Muscle of leg (tissue), 11 donors: ENCODE data around the gene IL23A. TPM values are rescaled to one million over a fixed set of nuclear protein-coding genes. Genes with fewer than 3 reads are reported as not detected.
A peak's percentile ranks its signal among the peaks of the same experiment; 100 is the strongest.
"Not testable (repeated sequence)": the region's sequence is repeated elsewhere in the genome, so short reads cannot be mapped to it uniquely, and the experiment has no call there.

Experiments used
- DNase-seq: peaks from one replicate; pipeline ENCODE4 v3.0.0; 2013
- H3K27ac ChIP-seq: one replicate; pipeline ENCODE4 v1.5.1; 2013; ENCODE audit warnings: mild to moderate bottlenecking, low read length, control low read depth
- H3K27me3 ChIP-seq: one replicate; pipeline ENCODE4 v1.6.1; 2013; ENCODE audit warnings: low read length; ENCODE audit not compliant: control insufficient read depth, insufficient read depth
- H3K36me3 ChIP-seq: one replicate; pipeline ENCODE4 v1.6.1; 2013; ENCODE audit warnings: low read length; ENCODE audit not compliant: control insufficient read depth, insufficient read depth
- H3K4me1 ChIP-seq: one replicate; pipeline ENCODE4 v1.6.1; 2013; ENCODE audit warnings: low read length; ENCODE audit not compliant: control insufficient read depth, insufficient read depth
- H3K4me3 ChIP-seq: one replicate; pipeline ENCODE4 v1.5.1; 2013; ENCODE audit warnings: low read length, control low read depth
- H3K9me3 ChIP-seq: replicated peaks from 2 replicates; pipeline ENCODE4 v1.6.1; 2013; ENCODE audit warnings: low read depth, low read length; ENCODE audit not compliant: control insufficient read depth
- WGBS: methylation state at CpG from one replicate; pipeline ENCODE4 v1.1.5; 2013; ENCODE audit warnings: missing lambda C conversion rate; ENCODE audit not compliant: insufficient coverage; 5-methylcytosine and 5-hydroxymethylcytosine counted together
- polyA plus RNA-seq, 8 donors: library from polyadenylated mRNA; unstranded; fragments of 120-200 nt; gene quantifications; one replicate each; pipeline versions ENCODE4 v1.2.1 to v1.2.3, GENCODE V29; 2013; ENCODE audit warnings: inconsistent platforms in 1 of 8, low replicate concordance in 1 of 8; ENCODE audit not compliant: insufficient read length in 8 of 8, insufficient read depth in 1 of 8
- total RNA-seq: library from RNA; stranded (reverse); fragments of 120-200 nt; gene quantifications from one replicate; pipeline ENCODE4 v1.2.4, GENCODE V29; 2013

IL23A gene
- total and polyA plus RNA-seq, 9 donors, result 0.18 to 0.74 (median 0.38) TPM

- DNase-seq, result no peak
- Histone ChIP-seq H3K4me3 (no peak overlapping the region), H3K9me3 (no peaks in the 10 kb centered on the region), H3K27me3 (no peaks in the 10 kb centered on the region), H3K4me1 (no peaks in the 10 kb centered on the region), H3K27ac (no peak overlapping the region), H3K36me3 (peaks cover 78% of the 10 kb centered on the region)
- WGBS, result 92% methylated on average over 2 of the region's 6 CpGs
These were observed 14.5 kb upstream of the IL23A start for GRCh38 chr12:56324206-56324605.

DNA sequence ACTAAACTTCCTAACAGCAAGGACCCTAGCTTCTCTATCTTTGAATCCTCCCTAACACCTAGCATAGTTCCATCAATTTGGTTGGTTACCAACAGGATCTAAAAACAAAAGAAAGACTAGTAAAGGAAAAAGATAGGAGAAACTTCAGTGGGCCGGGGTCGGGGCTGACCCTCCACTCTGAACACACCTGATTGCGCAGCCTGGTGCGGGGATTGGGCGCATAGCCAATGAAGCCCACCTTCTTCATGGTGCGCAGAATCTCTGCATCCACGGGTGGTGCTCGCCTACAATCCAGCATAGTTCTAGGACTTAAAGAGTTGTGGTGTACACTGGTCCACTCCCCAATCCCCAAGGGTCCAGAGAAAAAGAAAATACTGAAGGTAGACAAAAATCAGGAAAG lies 12.6 kb upstream of the IL23A start:
- Histone ChIP-seq H3K9me3 (no peaks in the 10 kb centered on the region), H3K36me3 (peaks cover 66% of the 10 kb centered on the region), H3K27me3 (no peaks in the 10 kb centered on the region), H3K4me3 (no peak overlapping the region), H3K27ac (no peak overlapping the region), H3K4me1 (no peaks in the 10 kb centered on the region)
- no peak for DNase-seq
- WGBS, result 97% methylated on average over 5 of the region's 8 CpGs

GRCh38 chr12:56326533-56326932 lies 12.2 kb upstream of the IL23A start:
- WGBS, result 92% methylated on average over 5 of the region's 6 CpGs
- H3K4me3 ChIP-seq, result no peak overlapping the region
- H3K27ac ChIP-seq, result no peak overlapping the region
- H3K27me3 ChIP-seq, result no peaks in the 10 kb centered on the region
- H3K9me3 ChIP-seq, result no peaks in the 10 kb centered on the region
- H3K4me1 ChIP-seq, result no peaks in the 10 kb centered on the region
- no peak for DNase-seq
- H3K36me3 ChIP-seq, result peaks cover 66% of the 10 kb centered on the region

DNA sequence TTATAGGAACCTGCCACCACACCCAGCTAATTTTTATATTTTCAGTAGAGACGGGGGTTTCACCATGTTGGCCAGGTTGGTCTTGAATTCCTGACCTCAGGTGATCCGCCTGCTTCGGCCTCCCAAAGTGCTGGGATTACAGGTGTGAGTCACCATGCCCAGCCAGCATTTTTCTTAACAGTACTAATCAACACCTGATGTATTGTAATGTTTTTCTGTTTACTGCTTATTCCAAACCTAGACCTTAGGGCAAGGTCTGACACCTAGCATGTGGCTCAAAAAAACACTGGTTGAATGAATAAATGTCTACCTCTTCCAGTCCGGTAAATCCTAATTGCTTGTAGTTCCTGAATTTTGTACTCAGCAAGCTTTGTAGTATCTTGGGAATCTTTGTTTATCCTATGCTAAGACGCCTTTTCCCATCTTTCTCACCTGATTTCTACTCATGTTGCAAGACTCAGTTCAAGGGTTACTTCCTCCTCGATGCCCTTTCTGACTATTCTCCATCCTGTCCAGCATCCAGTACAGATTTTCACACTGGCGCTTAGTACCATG lies 7.7 kb upstream of the IL23A start:
- H3K36me3 ChIP-seq, result peaks cover 25% of the 10 kb centered on the region
- no peak overlapping the region for H3K4me3 ChIP-seq
- no peaks in the 10 kb centered on the region for H3K27me3 ChIP-seq
- DNase-seq, result no peak
- H3K9me3 ChIP-seq, result no peaks in the 10 kb centered on the region
- H3K27ac ChIP-seq, result no peak overlapping the region
- no CpG with 5 or more reads among the region's 7 CpGs for WGBS
- H3K4me1 ChIP-seq, result peaks cover 13% of the 10 kb centered on the region

DNA sequence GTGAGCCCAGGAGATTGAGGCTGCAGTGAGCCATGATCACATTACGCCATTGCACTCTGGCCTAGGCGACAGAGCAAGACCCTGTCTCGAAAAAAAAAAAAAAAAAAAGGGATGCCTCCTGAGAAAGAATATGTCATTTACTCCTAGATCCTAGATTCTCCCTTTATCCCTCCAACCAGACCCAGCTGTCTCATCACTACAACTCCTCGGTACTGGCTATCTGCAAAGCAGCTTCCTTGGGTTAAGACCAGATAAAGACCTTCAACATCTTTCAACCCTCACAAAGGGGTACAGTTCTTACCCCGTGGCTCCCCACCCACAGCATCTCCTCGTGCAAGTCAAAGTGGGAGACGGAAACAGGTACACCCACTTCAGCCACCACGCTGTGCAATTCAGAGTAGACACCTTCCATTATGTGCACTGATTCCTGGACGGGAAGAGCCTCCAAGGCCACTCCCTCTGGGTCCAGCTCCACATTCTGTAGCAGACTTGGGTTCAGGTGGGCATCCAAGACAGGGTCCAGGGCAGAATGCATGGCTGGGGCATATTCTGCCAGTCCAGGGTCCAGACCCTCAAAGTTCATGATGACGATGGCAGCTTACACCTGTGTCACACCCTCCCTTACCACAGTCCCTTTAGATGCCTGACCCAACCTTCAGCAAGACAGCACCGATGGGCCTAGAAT lies 6.0 kb upstream of the IL23A start:
- Histone ChIP-seq H3K36me3 (peaks cover 9% of the 10 kb centered on the region), H3K4me3 (peak overlapping the region; percentile 57), H3K27ac (peak overlapping the region; percentile 95), H3K4me1 (peaks cover 13% of the 10 kb centered on the region), H3K27me3 (no peaks in the 10 kb centered on the region), H3K9me3 (no peaks in the 10 kb centered on the region)
- DNase-seq, result no peak
- WGBS, result 98% methylated on average over 5 of the region's 11 CpGs

GRCh38 chr12:56333197-56333678 lies 5.4 kb upstream of the IL23A start:
- peaks cover 3% of the 10 kb centered on the region for H3K36me3 ChIP-seq
- peaks cover 13% of the 10 kb centered on the region for H3K4me1 ChIP-seq
- no CpG with 5 or more reads among the region's 8 CpGs for WGBS
- DNase-seq, result no peak
- no peaks in the 10 kb centered on the region for H3K9me3 ChIP-seq
- peak overlapping the region; percentile 95 for H3K27ac ChIP-seq
- H3K4me3 ChIP-seq, result peak overlapping the region; percentile 57
- no peaks in the 10 kb centered on the region for H3K27me3 ChIP-seq

DNA sequence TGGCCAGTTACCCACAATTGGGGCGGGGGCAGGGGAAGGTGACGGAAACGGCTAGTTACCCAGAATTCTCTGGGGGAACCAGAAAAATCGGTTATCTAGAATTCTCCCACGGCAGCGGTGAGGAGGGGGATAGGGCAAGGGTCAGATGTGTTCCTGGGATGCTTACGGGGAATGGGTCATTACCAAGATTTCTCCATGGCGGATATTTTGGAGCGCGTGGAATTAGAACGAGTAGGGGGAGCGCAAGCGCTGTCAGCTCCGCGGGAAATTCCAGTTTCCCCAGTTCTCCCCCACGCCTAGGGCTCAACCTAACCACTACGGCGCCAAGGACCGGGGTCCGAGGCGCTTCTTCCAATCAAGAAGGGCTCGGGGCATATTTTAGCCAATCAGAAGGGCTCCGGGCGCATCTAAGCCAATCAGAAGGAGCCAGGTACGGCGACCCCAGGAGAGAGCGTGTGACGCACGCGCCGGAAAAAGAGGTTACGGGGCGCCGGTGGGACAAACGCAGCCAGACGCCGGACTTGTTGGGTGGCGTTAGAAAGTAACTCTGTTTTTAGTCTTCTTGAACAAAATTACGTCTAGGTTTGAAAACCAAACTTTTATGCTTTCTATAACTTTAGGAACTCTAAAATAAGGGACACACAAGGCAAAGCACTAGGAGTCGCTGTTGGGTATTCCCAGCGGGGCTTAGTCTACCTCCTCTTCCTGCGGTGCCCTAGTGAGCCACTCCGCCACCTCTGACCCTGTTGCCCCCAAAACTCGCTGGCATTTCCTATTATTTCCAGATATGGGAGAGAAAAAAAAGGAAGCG lies 4.8 kb upstream of the IL23A start, which contains the start of gene PAN2:
Gene PAN2 (minus strand): TSS at position 322 of the 811 bp plus-strand sequence. CDS start 906 bp downstream, outside the sequence.
- H3K27me3 ChIP-seq, result no peaks in the 10 kb centered on the region
- WGBS, result under 1% methylated on average over 23 of the region's 45 CpGs
- peak within 1 kb of the TSS; percentile 95 for H3K27ac ChIP-seq
- H3K4me1 ChIP-seq, result peaks cover 13% of the 10 kb centered on the region
- no peaks in the 10 kb centered on the region for H3K36me3 ChIP-seq
- peak; percentile 99 for DNase-seq
- H3K9me3 ChIP-seq, result no peaks in the 10 kb centered on the region
- H3K4me3 ChIP-seq, result peak within 1 kb of the TSS; percentile 57

DNA sequence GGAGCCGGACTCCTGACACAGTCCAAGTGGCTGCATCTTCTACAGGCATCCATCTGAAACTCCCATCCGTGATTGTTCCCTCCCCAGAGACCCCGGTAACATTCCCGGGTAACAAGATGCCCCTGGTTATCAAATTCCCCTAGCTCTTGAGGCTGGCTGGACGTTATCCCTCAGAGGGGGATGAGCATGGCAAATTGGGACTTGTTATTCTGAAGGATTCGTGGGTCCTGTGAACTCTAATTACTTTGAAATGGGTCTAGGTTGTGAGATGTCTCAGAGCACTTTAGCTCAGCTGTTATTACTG lies 4.2 kb upstream of the IL23A start:
- Histone ChIP-seq H3K27ac (peak overlapping the region; percentile 95), H3K4me3 (peak overlapping the region; percentile 57), H3K9me3 (no peaks in the 10 kb centered on the region), H3K27me3 (no peaks in the 10 kb centered on the region), H3K36me3 (no peaks in the 10 kb centered on the region), H3K4me1 (peaks cover 13% of the 10 kb centered on the region)
- DNase-seq, result peak; percentile 28
- WGBS, result 40% methylated on average over 2 of the region's 6 CpGs

- H3K27ac ChIP-seq, H3K4me3 ChIP-seq, H3K9me3 ChIP-seq, DNase-seq, H3K27me3 ChIP-seq, H3K36me3 ChIP-seq: not testable (repeated sequence)
- whole genome bisulfite sequencing, result 95% methylated on average over 4 of the region's 8 CpGs
- peaks cover 13% of the 10 kb centered on the region for H3K4me1 ChIP-seq
These were observed 3.2 kb upstream of the IL23A start for GRCh38 chr12:56335527-56335926.
